ENCODE results near the gene PRODH2.

PRODH2 gene

DNA sequence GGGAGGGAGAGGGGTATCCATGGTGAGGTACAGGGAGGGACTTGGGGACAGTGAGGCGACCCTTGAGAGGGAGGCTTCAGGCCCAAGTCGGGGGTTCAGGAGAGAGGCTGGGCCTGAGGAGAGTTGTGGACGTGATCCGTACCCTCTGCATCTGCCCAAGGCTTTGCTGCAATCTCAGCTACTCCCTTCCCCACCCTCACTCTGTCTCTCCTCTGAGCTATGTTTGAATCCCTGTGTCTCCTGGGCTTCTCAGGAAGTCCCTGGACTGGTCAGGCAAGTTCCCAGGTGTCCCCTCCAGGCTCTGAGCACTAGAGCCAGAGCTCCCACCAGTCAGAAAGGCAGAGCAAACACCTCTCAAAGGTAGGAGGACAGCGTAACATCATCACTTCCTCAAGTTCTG lies 62.5 kb downstream of the PRODH2 start:
- DNase-seq: no peak
- Histone ChIP-seq H3K27ac (no peak overlapping the region), H3K36me3 (replicated peaks) (peaks cover 21% of the 10 kb centered on the region), H3K27me3 (replicated peaks) (no peaks in the 10 kb centered on the region), H3K4me3 (ENCODE audit: low read depth, low read length) (no peak overlapping the region)
- TF ChIP-seq, protein P1, sequence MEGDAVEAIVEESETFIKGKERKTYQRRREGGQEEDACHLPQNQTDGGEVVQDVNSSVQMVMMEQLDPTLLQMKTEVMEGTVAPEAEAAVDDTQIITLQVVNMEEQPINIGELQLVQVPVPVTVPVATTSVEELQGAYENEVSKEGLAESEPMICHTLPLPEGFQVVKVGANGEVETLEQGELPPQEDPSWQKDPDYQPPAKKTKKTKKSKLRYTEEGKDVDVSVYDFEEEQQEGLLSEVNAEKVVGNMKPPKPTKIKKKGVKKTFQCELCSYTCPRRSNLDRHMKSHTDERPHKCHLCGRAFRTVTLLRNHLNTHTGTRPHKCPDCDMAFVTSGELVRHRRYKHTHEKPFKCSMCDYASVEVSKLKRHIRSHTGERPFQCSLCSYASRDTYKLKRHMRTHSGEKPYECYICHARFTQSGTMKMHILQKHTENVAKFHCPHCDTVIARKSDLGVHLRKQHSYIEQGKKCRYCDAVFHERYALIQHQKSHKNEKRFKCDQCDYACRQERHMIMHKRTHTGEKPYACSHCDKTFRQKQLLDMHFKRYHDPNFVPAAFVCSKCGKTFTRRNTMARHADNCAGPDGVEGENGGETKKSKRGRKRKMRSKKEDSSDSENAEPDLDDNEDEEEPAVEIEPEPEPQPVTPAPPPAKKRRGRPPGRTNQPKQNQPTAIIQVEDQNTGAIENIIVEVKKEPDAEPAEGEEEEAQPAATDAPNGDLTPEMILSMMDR (IDR thresholded peaks at IDR 0.05; ENCODE audit: low read depth, low read length, missing control alignments): no peak
- in situ Hi-C loops (cut with HindIII; ENCODE audit: low pct_ligation_motif_present, low sequenced_read_pairs): no loop called here
